ENCODE data around the gene RAB11FIP4.

The RAB11FIP4 gene

DNA sequence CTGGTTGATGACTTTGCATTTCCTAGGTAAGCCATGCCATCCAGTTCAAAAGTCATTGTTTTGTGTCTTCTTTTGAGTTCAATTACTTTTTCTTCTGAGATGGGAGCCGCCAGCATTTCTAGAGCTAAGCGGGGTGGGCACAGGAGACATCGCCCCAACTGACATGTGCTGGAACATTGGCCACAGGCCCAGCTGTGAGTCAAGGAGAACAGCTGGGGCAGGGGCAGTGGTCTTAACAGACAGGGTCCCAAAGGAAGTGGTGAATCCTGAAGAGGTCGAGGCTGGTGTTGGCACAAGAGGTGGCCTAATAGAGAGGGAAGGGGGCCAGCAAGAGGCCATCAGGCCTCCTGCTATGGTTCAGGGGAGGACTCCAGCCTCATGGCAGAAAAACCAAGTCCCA lies 17.1 kb downstream of the RAB11FIP4 start:
- DNase-seq (ENCODE audit: low read depth in 2 of 2), result no peak

DNA sequence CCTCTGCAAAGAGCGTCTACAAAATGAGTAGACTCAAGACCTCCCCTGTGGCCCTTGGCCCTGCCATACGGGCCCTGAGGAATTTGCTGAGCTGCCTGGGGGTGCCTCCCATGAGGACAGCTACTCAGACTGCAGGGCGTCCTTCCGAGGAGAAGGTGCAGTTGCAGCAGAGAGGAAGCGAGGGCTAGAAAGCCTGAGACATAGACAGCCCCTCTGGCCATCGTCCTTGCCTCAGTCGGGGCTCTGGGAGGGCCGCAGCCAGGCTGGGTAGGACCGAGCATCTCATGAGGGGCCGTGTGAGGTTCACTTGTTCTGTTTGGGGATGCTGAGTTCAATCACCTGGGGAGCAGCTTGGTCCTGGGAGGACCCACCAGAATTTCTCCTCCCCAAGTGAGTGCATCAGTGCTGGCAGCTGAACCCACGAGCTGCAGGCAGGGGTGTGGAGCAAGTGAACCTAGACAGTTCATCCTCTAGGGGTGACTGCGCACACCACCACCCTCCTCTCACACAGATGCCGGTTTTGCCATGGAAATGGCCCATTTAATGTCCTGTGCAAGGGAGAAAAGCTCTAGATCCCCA lies 20.3 kb downstream of the RAB11FIP4 start:
- no peak for DNase-seq (ENCODE audit: low read depth in 2 of 2)

DNA sequence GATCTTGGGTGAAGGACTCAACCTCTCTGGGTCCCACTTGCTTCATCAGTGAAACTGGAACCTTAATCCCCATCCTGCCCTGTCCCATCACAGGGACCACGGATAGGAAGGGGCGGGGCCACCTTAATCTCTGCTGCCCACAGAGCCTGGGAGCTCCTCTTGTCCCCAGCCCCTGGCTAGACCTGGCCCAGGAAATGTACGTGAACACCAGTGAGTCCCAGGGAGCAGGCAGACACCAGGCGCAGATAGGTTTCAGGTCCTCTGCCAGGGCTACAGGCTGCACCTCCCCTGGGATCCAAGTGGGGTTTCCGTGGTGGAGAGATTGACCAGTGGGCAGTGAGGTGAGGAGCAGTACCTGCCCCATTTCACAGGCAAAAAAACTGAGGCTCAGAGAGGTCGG lies 21.0 kb downstream of the RAB11FIP4 start:
- no peak for DNase-seq (ENCODE audit: low read depth in 2 of 2)

- DNase-seq (ENCODE audit: low read depth in 2 of 2), result no peak
Measured at GRCh38 chr17:31413081-31413799, 21.8 kb downstream of the RAB11FIP4 start.

DNA sequence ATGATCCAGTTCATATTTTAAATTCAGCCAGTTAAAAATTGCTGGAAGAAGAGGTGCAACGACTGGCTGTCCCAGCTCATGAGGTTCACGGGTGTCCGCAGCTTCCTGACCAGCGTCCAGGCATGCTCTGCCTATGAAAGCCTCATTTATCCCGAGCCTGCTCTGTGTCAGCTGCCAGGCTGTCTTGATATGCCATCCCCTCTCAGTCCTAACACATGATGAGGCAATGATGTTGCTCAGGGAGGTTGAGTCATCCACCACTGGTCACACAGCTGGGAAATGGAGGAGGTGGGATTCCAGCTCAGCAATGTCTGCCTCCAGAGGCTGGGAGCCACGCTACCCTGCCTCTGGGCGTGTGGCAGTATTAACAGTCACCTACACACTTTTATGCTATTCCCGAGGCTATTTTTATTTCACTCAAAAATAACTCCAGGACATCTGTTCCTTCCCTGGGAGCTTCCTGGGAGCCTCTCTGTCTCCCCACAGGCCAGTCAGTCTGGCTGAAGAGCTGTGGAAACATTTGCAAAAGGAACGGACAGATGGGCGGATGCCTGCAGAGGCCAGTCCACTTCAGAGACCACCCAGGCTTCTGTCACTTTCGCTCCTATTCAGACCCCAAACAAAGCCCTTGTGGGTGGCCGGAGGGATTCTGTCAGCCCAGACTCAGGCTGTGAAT lies 22.5 kb downstream of the RAB11FIP4 start:
- no peak for DNase-seq (ENCODE audit: low read depth in 2 of 2)

GRCh38 chr17:31414550-31414918 lies 23.1 kb downstream of the RAB11FIP4 start:
- no peak for DNase-seq (ENCODE audit: low read depth in 2 of 2)

DNA sequence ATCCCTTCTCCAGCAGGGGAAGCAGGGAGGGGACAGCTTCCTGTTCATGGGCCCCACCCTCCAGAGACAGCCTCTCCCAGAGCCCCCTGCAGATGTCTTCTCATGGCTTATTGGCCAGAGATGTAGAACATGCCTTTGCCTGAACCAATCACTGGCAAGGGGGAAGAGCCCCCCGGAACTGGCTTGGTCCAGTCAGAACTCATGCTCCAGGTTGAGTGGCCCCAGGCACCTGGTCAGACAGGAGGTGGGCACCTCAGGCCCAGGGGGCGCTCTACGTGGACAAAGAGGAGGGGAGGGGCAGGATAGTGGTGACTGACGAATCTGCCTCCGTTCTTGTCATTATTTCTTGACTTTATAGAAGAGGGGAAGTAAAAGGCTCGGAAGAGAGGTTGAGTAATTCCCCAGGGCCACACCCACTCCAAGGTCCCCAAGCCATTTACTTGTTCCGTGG lies 23.6 kb downstream of the RAB11FIP4 start:
- no peak for DNase-seq (ENCODE audit: low read depth in 2 of 2)

DNA sequence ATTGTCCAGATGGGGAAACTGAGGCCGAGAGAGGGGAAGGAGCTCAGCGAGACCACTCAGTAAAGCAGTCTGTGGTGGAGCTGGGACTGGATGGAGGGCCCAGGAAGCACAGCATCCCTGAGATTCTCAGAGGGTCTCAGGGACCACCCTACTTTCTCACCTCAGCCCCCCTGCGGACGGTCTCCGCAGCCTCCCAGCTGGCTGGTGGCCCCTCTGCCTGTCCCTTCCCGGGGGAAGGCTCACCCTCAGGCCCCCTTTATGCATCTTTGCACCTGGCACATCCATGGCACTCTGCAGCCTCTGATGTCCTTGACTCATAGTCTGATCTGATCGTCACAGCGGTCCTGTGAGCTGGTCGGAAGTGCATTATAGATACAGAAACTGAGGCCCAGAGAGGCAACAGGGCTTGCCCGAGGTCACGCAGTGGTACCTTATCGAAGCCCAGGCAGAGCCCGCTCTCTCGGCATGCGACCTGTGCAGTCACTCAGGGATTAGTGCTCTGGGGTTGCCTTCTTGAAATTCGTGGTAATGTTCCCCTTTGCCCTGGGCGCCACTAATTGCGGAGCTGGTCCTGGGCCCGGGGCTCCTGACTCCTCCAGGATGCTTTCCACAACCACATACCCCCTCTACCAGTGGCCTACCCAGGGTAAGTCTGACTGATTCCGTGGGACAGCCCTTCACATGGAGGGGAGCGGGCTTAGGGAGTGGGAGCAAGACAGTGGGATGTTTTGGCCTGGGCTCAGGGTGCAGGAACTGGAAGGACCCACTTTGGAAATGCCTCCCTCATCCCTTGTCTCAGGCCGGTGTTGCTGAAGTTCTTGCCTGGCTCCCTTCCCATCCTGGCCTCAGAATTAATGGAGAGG lies 24.4 kb downstream of the RAB11FIP4 start:
- no peak for DNase-seq (ENCODE audit: low read depth in 2 of 2)

- no peak for DNase-seq (ENCODE audit: low read depth in 2 of 2)
Measured at GRCh38 chr17:31416503-31416923, 25.0 kb downstream of the RAB11FIP4 start.

- no peak for DNase-seq (ENCODE audit: low read depth in 2 of 2)
Measured at GRCh38 chr17:31417051-31417792, 25.7 kb downstream of the RAB11FIP4 start.

- DNase-seq (ENCODE audit: low read depth in 2 of 2), result no peak
Measured at GRCh38 chr17:31418773-31419350, 27.4 kb downstream of the RAB11FIP4 start.

GRCh38 chr17:31422443-31422842 lies 31.0 kb downstream of the RAB11FIP4 start:
- DNase-seq (ENCODE audit: low read depth in 2 of 2), result no peak

GRCh38 chr17:31424944-31425281 lies 33.4 kb downstream of the RAB11FIP4 start:
- DNase-seq (ENCODE audit: low read depth in 2 of 2), result no peak

DNA sequence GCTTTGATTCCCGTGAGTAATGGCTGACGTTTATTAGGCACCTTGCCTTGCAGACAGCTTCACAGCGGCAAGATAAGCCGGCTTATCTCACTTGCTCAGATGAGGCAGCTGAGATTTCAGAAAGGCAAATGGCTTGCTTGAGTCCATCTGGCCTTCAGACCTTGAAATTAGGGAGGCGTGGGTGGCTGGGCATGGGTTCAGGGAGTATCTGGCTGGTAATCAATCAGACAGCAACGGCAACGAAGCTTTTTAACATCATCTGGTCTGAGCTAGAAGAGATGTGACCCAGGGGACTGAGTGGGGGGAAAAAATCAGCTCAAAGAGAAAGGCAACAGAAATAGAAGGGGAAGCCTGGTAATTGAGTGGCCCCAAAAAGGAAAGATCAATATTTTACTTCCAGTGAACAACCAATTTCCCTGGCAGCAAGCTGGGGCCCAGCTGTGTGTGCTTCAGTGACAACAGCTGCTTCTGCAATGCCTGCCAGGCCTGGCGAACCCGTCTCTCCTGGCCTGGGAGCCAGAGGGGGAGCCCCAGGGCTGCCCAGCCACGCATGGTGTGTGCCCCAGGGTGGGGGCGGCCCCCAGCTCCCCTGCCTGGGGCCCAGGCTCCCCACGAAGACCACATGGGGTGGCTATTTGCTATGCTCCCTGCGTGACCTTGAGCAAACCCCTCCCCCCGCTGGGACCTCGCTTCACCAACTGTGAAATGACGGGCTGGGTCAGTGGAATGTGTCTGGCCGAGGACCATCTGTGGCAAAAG lies 34.0 kb downstream of the RAB11FIP4 start:
- DNase-seq (ENCODE audit: low read depth in 2 of 2), result no peak

GRCh38 chr17:31427684-31428083 lies 36.2 kb downstream of the RAB11FIP4 start:
- no peak for DNase-seq (ENCODE audit: low read depth in 2 of 2)

GRCh38 chr17:31428111-31428510 lies 36.6 kb downstream of the RAB11FIP4 start:
- DNase-seq (ENCODE audit: low read depth in 2 of 2), result no peak

DNA sequence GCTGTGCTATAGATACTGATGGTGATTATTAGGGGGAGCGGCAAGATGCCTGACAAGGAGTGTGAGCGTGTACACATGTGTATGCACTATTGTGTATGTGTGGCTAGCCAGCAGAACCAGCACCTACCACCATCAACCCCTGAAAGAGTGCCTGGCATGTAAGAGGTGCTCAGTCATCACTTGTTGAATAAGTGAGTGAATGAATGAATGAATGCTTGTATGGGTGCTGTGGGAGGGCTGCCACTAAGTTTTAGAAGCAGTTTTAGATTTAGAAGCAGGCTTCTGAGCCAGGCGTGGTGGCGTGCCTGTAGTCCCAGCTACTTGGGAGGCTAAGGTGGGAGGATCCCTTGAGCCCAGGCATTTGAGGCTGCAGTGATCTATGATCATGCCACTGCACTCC lies 37.0 kb downstream of the RAB11FIP4 start:
- DNase-seq (ENCODE audit: low read depth in 2 of 2), result no peak

DNA sequence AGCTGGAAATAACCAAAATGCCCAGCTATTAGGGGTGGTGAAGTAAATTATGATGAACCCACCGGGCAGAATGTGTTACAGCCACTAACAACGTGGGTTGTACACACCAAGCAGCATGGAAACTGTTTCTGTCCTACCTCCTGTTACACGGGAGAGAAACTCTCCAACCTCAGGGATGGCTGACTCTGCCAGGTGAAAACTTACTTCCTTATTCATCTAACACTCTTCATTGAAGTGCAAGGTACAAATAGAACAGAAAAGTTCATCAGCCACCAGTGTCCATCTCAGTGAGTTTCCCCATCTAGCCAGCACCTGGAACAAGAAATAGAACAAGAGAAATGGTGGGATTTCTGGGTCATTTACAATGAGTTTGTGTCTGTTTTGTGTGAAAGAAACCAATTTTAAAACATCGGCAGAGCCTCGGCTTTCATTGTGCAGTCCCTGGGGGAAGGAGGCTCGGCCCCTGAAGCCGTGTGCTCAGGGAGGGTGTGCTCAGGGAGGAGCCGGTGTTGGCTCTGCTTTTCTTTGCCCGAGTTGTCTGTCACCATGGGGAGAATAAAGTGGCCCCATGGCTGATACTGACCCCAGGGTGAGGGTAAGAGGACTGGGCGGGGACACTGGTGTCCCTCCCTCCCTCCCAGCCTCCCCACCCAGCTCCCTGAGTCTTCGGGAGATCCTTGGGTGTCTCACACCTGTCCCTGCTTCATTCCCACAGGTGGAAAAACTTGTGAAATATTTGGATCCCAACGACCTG lies 39.8 kb downstream of the RAB11FIP4 start:
- no peak for DNase-seq (ENCODE audit: low read depth in 2 of 2)

DNA sequence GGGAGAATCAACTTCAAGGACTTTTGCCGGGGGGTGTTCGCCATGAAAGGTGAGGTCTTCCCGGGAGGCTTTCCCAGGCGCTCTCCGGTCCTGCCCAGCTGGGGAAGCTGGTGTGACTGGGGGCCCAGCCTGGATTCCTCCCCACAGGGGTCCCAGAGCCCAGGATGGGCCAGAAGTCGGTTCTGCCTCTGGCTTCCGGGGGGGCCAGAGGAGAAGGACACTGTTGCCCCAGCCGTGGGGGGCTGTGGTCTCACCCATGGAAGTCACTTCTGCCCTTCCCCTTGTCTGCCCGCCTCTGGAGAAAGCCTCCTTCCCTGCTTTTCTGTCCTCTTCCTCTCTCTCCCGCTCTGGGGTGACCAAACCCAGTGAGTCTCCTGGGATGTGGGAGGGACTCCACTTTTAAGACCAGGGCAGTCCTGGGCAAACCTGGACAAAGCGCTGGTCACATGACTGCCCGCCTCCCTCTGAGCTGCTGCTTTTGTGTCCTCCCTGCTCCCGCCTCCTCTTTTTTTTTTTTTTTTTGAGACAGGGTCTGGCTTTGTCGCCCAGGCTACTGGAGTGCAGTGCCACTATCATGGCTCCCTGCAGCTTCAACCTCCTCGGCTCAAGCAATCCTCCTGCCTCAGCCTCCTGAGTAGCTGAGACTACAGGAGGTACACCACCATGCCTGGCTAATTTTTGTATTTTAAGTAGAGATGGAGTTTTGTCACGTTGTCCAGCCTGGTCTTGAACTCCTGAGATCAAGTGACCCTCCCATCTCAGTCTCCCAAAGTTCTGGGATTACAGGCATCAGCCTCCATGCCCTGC lies 40.6 kb downstream of the RAB11FIP4 start:
- DNase-seq (ENCODE audit: low read depth in 2 of 2), result no peak

All from stimulated activated CD8-positive, alpha-beta memory T cell treated with anti-CD3 and anti-CD28 coated beads, Interleukin-15, amount 100 ng/mL, for 4 hours (primary cell).